ENCODE measurements around the gene EFS. TPM values are rescaled to one million over a fixed set of nuclear protein-coding genes. Genes with fewer than 3 reads are reported as not detected.

EFS gene
- total and polyA plus RNA-seq, 10 of the 15 experiments (the other 5 are each of a cell fraction or from before 2014, with no cell fraction given): 0.08 TPM; not detected in 9

- no peak for TF ChIP-seq TARDBP (IDR thresholded peaks at IDR 0.05; ENCODE audit: borderline replicate concordance)
- no peak for TF ChIP-seq JUNB (IDR thresholded peaks at IDR 0.05)
- no peak for TF ChIP-seq ZNF592 (IDR thresholded peaks at IDR 0.05)
- TF ChIP-seq RB1 (IDR thresholded peaks at IDR 0.05; ENCODE audit: borderline replicate concordance): no peak
- TF ChIP-seq MTA3 (IDR thresholded peaks at IDR 0.05; ENCODE audit: borderline replicate concordance, low read length): no peak
- TF ChIP-seq SREBF1 (IDR thresholded peaks at IDR 0.05; ENCODE audit: low read length): no peak
These were observed 7.7 kb downstream of the EFS start (continued) for GRCh38 chr14:23357261-23357660.

- no peaks in the 10 kb centered on the region for H3K79me2 ChIP-seq (ENCODE audit: control insufficient read depth, insufficient read depth, low read length)
- FAIRE-seq (no peak), ATAC-seq (no peak), DNase-seq (ENCODE audit: low read depth, low spot score) (no peak)
- H3K4me2 ChIP-seq (ENCODE audit: control insufficient read depth, insufficient read depth): no peak overlapping the region
- ChIA-PET POLR2A (no interaction called here), SMC1A (ENCODE audit: uncharacterized antibody, unreplicated experiment) (no interaction called here), CTCF (interaction anchor here (0.7 kb wide), 1 partner anchor 422 kb away, joined by 3 read pairs; no protein-coding TSS in a partner anchor), RAD21 (ENCODE audit: unreplicated experiment) (no interaction called here)
- in situ Hi-C loops (cut with MboI) (no loop called here), intact Hi-C loops (cut with micrococcal nuclease; ENCODE audit: unreplicated experiment) (no loop called here)
- no peaks in the 10 kb centered on the region for H3K4me1 ChIP-seq (ENCODE audit: control insufficient read depth, insufficient read depth, low read length)
- H2AFZ ChIP-seq (ENCODE audit: control insufficient read depth, low read depth, low read length): no peak overlapping the region
- TF ChIP-seq HCFC1 (IDR thresholded peaks at IDR 0.05; ENCODE audit: low read length): no peak
- TF ChIP-seq FOXM1 (IDR thresholded peaks at IDR 0.05; ENCODE audit: low read depth, low read length): no peak
- no peak overlapping the region for H3K9ac ChIP-seq (ENCODE audit: control insufficient read depth, insufficient read depth, low read length)
- H3K27me3 ChIP-seq (replicated peaks in 1 of 2; ENCODE audit: control insufficient read depth in 2 of 2, insufficient read depth in 2 of 2, low read length in 1 of 2): peaks cover 3 to 11% of the 10 kb centered on the region in 2 experiments; a peak in 3 of 4 replicates
- H3K36me3 ChIP-seq (ENCODE audit: control insufficient read depth in 2 of 2, insufficient read depth in 2 of 2, low read length in 1 of 2): no peaks in the 10 kb centered on the region
- no peak overlapping the region for H3K27ac ChIP-seq (ENCODE audit: control insufficient read depth, insufficient read depth)
- 74% methylated on average over 4 of the region's 4 CpGs for WGBS (ENCODE audit: insufficient coverage, insufficient replicate concordance, low lambda C conversion rate, missing lambda C conversion rate)
- no peaks in the 10 kb centered on the region for H4K20me1 ChIP-seq (ENCODE audit: control insufficient read depth, insufficient read depth)
- no TSS peak for BruUV-seq (replicated peaks)
- H3K4me3 ChIP-seq: no peak overlapping the region
- no peaks in the 10 kb centered on the region for H3K9me3 ChIP-seq (replicated peaks; ENCODE audit: control insufficient read depth, insufficient read depth, low read length)
These were observed 8.3 kb downstream of the EFS start for GRCh38 chr14:23356662-23357061.
